Measurements from ENCODE around the gene GPR176.

GRCh38 chr15:39931615-39932014, 11.5 kb upstream of the GPR176 start:
- no peak for TF ChIP-seq CTCF (IDR thresholded peaks at IDR 0.05)
- TF ChIP-seq POLR2AphosphoS5 (IDR thresholded peaks at IDR 0.05): no peak

All from sigmoid colon (tissue), 4 donors.